B cell (primary cell): ENCODE results near the gene CMYA5. TPM values are rescaled to one million over a fixed set of nuclear protein-coding genes. Genes with fewer than 3 reads are reported as not detected.

Experiments
- ATAC-seq: fragments of 200-7000 bp; cut with Tn5 transposase; one replicate; pipeline ENCODE4 v1.10.0; 2021; ENCODE audit warnings: low read depth, mild to moderate bottlenecking, moderate number of reproducible peaks, moderate library complexity
- CTCF ChIA-PET: fragments of 350-600 bp; sonication (Branson Sonifier 250); formaldehyde crosslinking; loops from one replicate; lab custom pipeline; 2021; ENCODE audit warnings: antibody characterized with exemption, inconsistent platforms; lab: Charles Lee
- POLR2A ChIA-PET: fragments of 350-600 bp; sonication (Branson Sonifier 250); formaldehyde crosslinking; loops from one replicate; lab custom pipeline; 2021; ENCODE audit warnings: antibody characterized with exemption; lab: Charles Lee
- DNase-seq: peaks from one replicate; pipeline ENCODE4 v3.0.0; 2013
- H2AFZ ChIP-seq: 2 replicates; pipeline ENCODE4 v1.6.1; 2012; ENCODE audit warnings: mild to moderate bottlenecking, low read depth, low read length; ENCODE audit not compliant: insufficient read depth, poor library complexity, severe bottlenecking
- H3K27ac ChIP-seq, 2 donors: 1 replicate in 1 of 2; 2 replicates in 1 of 2; pipeline ENCODE4 v1.5.1; 2012 to 2013; ENCODE audit warnings: low read length in 2 of 2, mild to moderate bottlenecking in 2 of 2, moderate library complexity in 1 of 2
- H3K27me3 ChIP-seq, 4 experiments: fragments of 200-600 bp in 1 of 4; sonication (generic) in 1 of 4; replicated peaks in 1 of 4; 1 replicate in 2 of 4; 2 replicates in 2 of 4; pipeline versions ENCODE4 v1.6.1 to v1.7.0; 2013 to 2016; ENCODE audit warnings: low read length in 3 of 4, mild to moderate bottlenecking in 2 of 4, mixed read lengths in 1 of 4, moderate library complexity in 1 of 4; ENCODE audit not compliant: insufficient read depth in 4 of 4, control insufficient read depth in 3 of 4; ENCODE audit errors: control extremely low read depth in 1 of 4
- H3K36me3 ChIP-seq, 2 experiments: replicated peaks in 1 of 2; 1 replicate in 1 of 2; 2 replicates in 1 of 2; pipeline versions ENCODE4 v1.6.1 to v1.7.1; 2013; ENCODE audit warnings: low read length in 1 of 2; ENCODE audit not compliant: insufficient read depth in 2 of 2, control insufficient read depth in 1 of 2; ENCODE audit errors: control extremely low read depth in 1 of 2, extremely low read depth in 1 of 2
- H3K4me1 ChIP-seq, 2 donors: fragments of 200-600 bp in 1 of 2; sonication (generic) in 1 of 2; 1 replicate in 1 of 2; 2 replicates in 1 of 2; pipeline versions ENCODE4 v1.5.1 to v1.6.1; 2013 to 2017; ENCODE audit warnings: low read length in 2 of 2; ENCODE audit not compliant: control insufficient read depth in 2 of 2, insufficient read depth in 2 of 2
- H3K4me2 ChIP-seq: replicated peaks from 2 replicates; pipeline ENCODE3; 2012; ENCODE audit warnings: mild to moderate bottlenecking, low read depth, low read length; ENCODE audit not compliant: poor library complexity, severe bottlenecking
- H3K4me3 ChIP-seq, 5 experiments: fragments of 200-600 bp in 1 of 5; sonication (generic) in 1 of 5; 1 replicate in 3 of 5; 2 replicates in 2 of 5; pipeline versions ENCODE4 v1.5.1 to v1.7.0; 2011 to 2016; ENCODE audit warnings: low read length in 4 of 5, mild to moderate bottlenecking in 4 of 5, low read depth in 2 of 5, control low read depth in 1 of 5, moderate library complexity in 1 of 5; ENCODE audit not compliant: insufficient read depth in 1 of 5; ENCODE audit errors: control extremely low read depth in 1 of 5, extremely low read depth in 1 of 5
- H3K79me2 ChIP-seq: fragments of 200-600 bp; sonication (generic); one replicate; pipeline ENCODE4 v1.6.0; 2016; ENCODE audit warnings: low read length; ENCODE audit not compliant: control insufficient read depth, insufficient read depth
- H3K9ac ChIP-seq: fragments of 200-600 bp; sonication (generic); 2 replicates; pipeline ENCODE4 v1.6.1; 2017; ENCODE audit warnings: mild to moderate bottlenecking, low read length, moderate library complexity
- H3K9me3 ChIP-seq, 3 donors: one replicate each; pipeline versions ENCODE4 v1.6.1 to v1.7.1; 2013; ENCODE audit warnings: low read length in 2 of 3; ENCODE audit not compliant: control insufficient read depth in 2 of 3, insufficient read depth in 1 of 3; ENCODE audit errors: control extremely low read depth in 1 of 3
- H4K20me1 ChIP-seq: 2 replicates; pipeline ENCODE4 v1.6.0; 2012; ENCODE audit warnings: mild to moderate bottlenecking, low read length; ENCODE audit not compliant: insufficient read depth, control insufficient read depth, poor library complexity, severe bottlenecking
- H3K27ac Mint-ChIP-seq: one replicate; pipeline ENCODE4 v1.8.0; 2021; ENCODE audit warnings: mixed read lengths
- H3K27me3 Mint-ChIP-seq: one replicate; pipeline ENCODE4 v1.8.0; 2021; ENCODE audit warnings: mixed read lengths
- H3K4me1 Mint-ChIP-seq: one replicate; pipeline ENCODE4 v1.8.0; 2021; ENCODE audit warnings: mixed read lengths
- H3K4me3 Mint-ChIP-seq: one replicate; pipeline ENCODE4 v1.8.0; 2021; ENCODE audit warnings: mixed read lengths
- H3K9me3 Mint-ChIP-seq: one replicate; pipeline ENCODE4 v1.8.0; 2022; ENCODE audit warnings: mixed read lengths; ENCODE audit not compliant: insufficient read depth
- EZH2 ChIP-seq: IDR thresholded peaks from 2 replicates; pipeline ENCODE4 v1.6.1; 2012; ENCODE audit warnings: borderline replicate concordance, low read depth, mild to moderate bottlenecking, moderate library complexity, low read length; ENCODE audit not compliant: insufficient read depth, poor library complexity, severe bottlenecking
- WGBS: methylation state at CpG from one replicate; pipeline ENCODE4 v1.1.5; 2013; ENCODE audit warnings: missing lambda C conversion rate; ENCODE audit not compliant: insufficient coverage; 5-methylcytosine and 5-hydroxymethylcytosine counted together
- intact Hi-C: fragments of 100-400 bp; cut with micrococcal nuclease; formaldehyde crosslinking; loops from one replicate; pipeline ENCODE4 v1.10.0; 2022
- polyA plus RNA-seq: library from polyadenylated mRNA; depleted of rRNA; stranded (reverse); fragments of >200 nt; gene quantifications from 2 replicates; pipeline ENCODE4 v1.2.3, GENCODE V29; 2012
- total RNA-seq, 2 donors: library from RNA; stranded (reverse); fragments of 120-200 nt in 1 of 2; gene quantifications; 1 replicate in 1 of 2; 2 replicates in 1 of 2; pipeline versions ENCODE4 v1.2.3 to v1.2.4, GENCODE V29; 2013 to 2022
- TF ChIP-seq, protein P1 (sequence below): fragments of 200-600 bp; IDR thresholded peaks from one replicate; pipeline ENCODE4 v1.8.0; 2022; ENCODE audit warnings: antibody characterized with exemption, mild to moderate bottlenecking

The CMYA5 gene
- total and polyA plus RNA-seq, 2 donors (not counting 1 experiment from before 2014, with no cell fraction given) = 0.01 to 0.25 TPM

DNA sequence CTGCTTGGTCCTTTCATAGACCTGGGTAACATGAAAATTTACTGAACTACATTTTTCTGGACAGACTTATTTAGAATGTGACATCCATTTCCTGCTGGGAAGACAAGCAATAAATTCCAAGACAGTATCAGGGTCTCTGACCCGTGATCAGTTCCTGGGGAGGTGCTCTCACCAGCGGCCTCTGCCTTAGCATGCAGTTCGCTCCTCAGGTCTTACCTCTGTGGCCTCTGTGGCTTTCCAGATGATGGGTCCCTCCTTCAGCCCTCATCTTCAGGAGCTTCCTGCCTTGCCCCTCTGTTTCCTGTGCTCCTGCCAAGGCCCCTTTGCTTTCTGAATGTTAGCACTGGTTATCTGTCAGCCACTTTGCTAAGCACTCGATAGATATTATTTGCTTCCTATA is 66.4 kb downstream of the CMYA5 start:
- no peak overlapping the region for H3K27ac Mint-ChIP-seq
- no peak overlapping the region for H3K27ac ChIP-seq
- H3K9me3 Mint-ChIP-seq = no peaks in the 10 kb centered on the region
- ChIA-PET POLR2A (no interaction called here), CTCF (no interaction called here)
- no peak overlapping the region for H3K4me2 ChIP-seq
- TF ChIP-seq, protein P1, sequence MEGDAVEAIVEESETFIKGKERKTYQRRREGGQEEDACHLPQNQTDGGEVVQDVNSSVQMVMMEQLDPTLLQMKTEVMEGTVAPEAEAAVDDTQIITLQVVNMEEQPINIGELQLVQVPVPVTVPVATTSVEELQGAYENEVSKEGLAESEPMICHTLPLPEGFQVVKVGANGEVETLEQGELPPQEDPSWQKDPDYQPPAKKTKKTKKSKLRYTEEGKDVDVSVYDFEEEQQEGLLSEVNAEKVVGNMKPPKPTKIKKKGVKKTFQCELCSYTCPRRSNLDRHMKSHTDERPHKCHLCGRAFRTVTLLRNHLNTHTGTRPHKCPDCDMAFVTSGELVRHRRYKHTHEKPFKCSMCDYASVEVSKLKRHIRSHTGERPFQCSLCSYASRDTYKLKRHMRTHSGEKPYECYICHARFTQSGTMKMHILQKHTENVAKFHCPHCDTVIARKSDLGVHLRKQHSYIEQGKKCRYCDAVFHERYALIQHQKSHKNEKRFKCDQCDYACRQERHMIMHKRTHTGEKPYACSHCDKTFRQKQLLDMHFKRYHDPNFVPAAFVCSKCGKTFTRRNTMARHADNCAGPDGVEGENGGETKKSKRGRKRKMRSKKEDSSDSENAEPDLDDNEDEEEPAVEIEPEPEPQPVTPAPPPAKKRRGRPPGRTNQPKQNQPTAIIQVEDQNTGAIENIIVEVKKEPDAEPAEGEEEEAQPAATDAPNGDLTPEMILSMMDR = no peak
- no peak for TF ChIP-seq EZH2
- no peaks in the 10 kb centered on the region for H3K9me3 ChIP-seq
- 12% methylated on average over 3 of the region's 4 CpGs for WGBS
- H3K27me3 ChIP-seq = peaks cover 0 to 2% (median under 1%) of the 10 kb centered on the region in 4 experiments
- H3K36me3 ChIP-seq = no peaks in the 10 kb centered on the region
- no peak overlapping the region for H3K4me3 Mint-ChIP-seq
- H3K4me1 Mint-ChIP-seq = no peaks in the 10 kb centered on the region
- H4K20me1 ChIP-seq = no peaks in the 10 kb centered on the region
- DNase-seq = no peak
- no peak overlapping the region for H3K9ac ChIP-seq
- intact Hi-C loops = no loop called here
- no peak overlapping the region for H2AFZ ChIP-seq
- no peak overlapping the region for H3K4me3 ChIP-seq
- no peaks in the 10 kb centered on the region for H3K79me2 ChIP-seq
- H3K27me3 Mint-ChIP-seq = peaks cover 7% of the 10 kb centered on the region
- ATAC-seq = no peak
- H3K4me1 ChIP-seq = no peaks in the 10 kb centered on the region

DNA sequence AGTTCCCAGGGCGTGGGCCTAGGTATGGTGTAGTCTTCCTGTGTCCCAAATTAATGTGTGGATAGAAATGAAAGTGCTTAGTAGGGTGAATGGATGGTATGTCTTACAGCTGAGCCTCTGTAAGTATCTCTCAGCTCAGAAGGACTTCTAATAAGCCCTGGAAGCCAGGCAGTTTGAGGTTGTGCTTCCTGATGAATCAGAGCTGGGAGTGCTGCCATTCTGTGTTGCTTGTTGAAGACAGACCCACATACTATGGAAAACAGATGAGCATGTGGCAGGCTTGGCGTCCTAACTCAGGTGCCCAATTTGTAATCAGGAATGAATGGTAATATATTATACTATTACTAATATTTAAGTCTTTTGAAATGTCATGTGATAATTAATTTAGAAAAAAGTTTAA is 69.8 kb downstream of the CMYA5 start:
- Mint-ChIP-seq H3K27ac (no peak overlapping the region), H3K9me3 (no peaks in the 10 kb centered on the region), H3K27me3 (no peaks in the 10 kb centered on the region), H3K4me1 (no peaks in the 10 kb centered on the region), H3K4me3 (no peak overlapping the region)
- Histone ChIP-seq H2AFZ (no peak overlapping the region), H3K79me2 (no peaks in the 10 kb centered on the region), H3K4me3 (no peak overlapping the region), H3K4me1 (no peaks in the 10 kb centered on the region), H3K27ac (no peak overlapping the region), H3K27me3 (peaks cover 0 to 2% (median 0%) of the 10 kb centered on the region in 4 experiments), H4K20me1 (no peaks in the 10 kb centered on the region), H3K9ac (no peak overlapping the region), H3K36me3 (no peaks in the 10 kb centered on the region), H3K4me2 (no peak overlapping the region), H3K9me3 (no peaks in the 10 kb centered on the region)
- POLR2A ChIA-PET = no interaction called here
- CTCF ChIA-PET = no interaction called here
- no CpG with 5 or more reads among the region's 2 CpGs for WGBS
- DNase-seq = no peak
- TF ChIP-seq, protein P1 = no peak
- no peak for TF ChIP-seq EZH2
- ATAC-seq = no peak
- intact Hi-C loops = no loop called here
